Measurements from ENCODE around the gene TP63. TPM values are rescaled to one million over a fixed set of nuclear protein-coding genes. Genes with fewer than 3 reads are reported as not detected.

The TP63 gene
- 0.35 to 0.57 TPM (median 0.37 TPM) in 5 replicates for total RNA-seq (2022; extraction: Qiagen RNA extraction)

GRCh38 chr3:189631373-189631408, at the start of gene TP63:
TSS of gene TP63 (plus strand) at chr3:189631389. CDS start at chr3:189631516, 127 bp downstream.

Measured in A549 treated with CORT108297 at 1 μM for 4 hours (cell line).